ENCODE measurements around the gene UBE2E2.

Gene UBE2E2

GRCh38 chr3:23202921-23203707 is at the start of gene UBE2E2 (continued):
- TF ChIP-seq ZNF529 (tag by site-specific recombination; IDR thresholded peaks at IDR 0.05; ENCODE audit: insufficient replicate concordance), result no peak
- no peak for TF ChIP-seq ZNF146 (tag by site-specific recombination; IDR thresholded peaks at IDR 0.05)
- no peak for TF ChIP-seq ZNF174 (tag by site-specific recombination; IDR thresholded peaks at IDR 0.05)
- TF ChIP-seq ZNF416 (tag by site-specific recombination; IDR thresholded peaks at IDR 0.05), result no peak
- TF ChIP-seq YY2 (tag by site-specific recombination; IDR thresholded peaks at IDR 0.05), result no peak
- no peak for TF ChIP-seq SP7 (tag by site-specific recombination; IDR thresholded peaks at IDR 0.05)
- 0 out of 2 replicates have a peak, but pooled peaks have one; percentile 28 for TF ChIP-seq ZNF692 (tag by site-specific recombination; IDR thresholded peaks at IDR 0.05)
- TF ChIP-seq ZNF350 (tag by site-specific recombination; IDR thresholded peaks at IDR 0.05), result no peak
- TF ChIP-seq ZNF18 (tag by site-specific recombination; IDR thresholded peaks at IDR 0.05), result no peak
- no peak for TF ChIP-seq SALL2 (tag by site-specific recombination; IDR thresholded peaks at IDR 0.05; ENCODE audit: borderline replicate concordance)
- TF ChIP-seq ZNF521 (tag by site-specific recombination; IDR thresholded peaks at IDR 0.05), result no peak
- no peak for TF ChIP-seq HOXC10 (CRISPR knock-in tag; IDR thresholded peaks at IDR 0.05)
- TF ChIP-seq ZFP69B (tag by site-specific recombination; IDR thresholded peaks at IDR 0.05), result no peak
- TF ChIP-seq ZNF585B (tag by site-specific recombination; IDR thresholded peaks at IDR 0.05), result no peak
- 0 out of 2 replicates have a peak, but pooled peaks have one; percentile 17 for TF ChIP-seq ZBTB1 (tag by site-specific recombination; IDR thresholded peaks at IDR 0.05)
- TF ChIP-seq ZNF132 (tag by site-specific recombination; IDR thresholded peaks at IDR 0.05; ENCODE audit: borderline replicate concordance), result no peak
- no peak for TF ChIP-seq PRDM1 (tag by site-specific recombination; IDR thresholded peaks at IDR 0.05)
- no peak for TF ChIP-seq ZNF138 (tag by site-specific recombination; IDR thresholded peaks at IDR 0.05; ENCODE audit: borderline replicate concordance)
- no peak for TF ChIP-seq KLF7 (tag by site-specific recombination; IDR thresholded peaks at IDR 0.05; ENCODE audit: borderline replicate concordance)
- TF ChIP-seq ZNF404 (tag by site-specific recombination; IDR thresholded peaks at IDR 0.05), result no peak
- TF ChIP-seq ZXDB (tag by site-specific recombination; IDR thresholded peaks at IDR 0.05), result 0 out of 2 replicates have a peak, but pooled peaks have one; percentile 40
- no peak for TF ChIP-seq ZNF433 (tag by site-specific recombination; IDR thresholded peaks at IDR 0.05; ENCODE audit: low read depth)
- no peak for TF ChIP-seq ZNF26 (tag by site-specific recombination; IDR thresholded peaks at IDR 0.05)
- TF ChIP-seq ZNF629 (tag by site-specific recombination; IDR thresholded peaks at IDR 0.05), result peak; percentile 48; the same call in 1 of the 2 replicates
- TF ChIP-seq GFI1B (tag by site-specific recombination; IDR thresholded peaks at IDR 0.05), result no peak
- no peak for TF ChIP-seq ZNF624 (tag by site-specific recombination; IDR thresholded peaks at IDR 0.05)
- TF ChIP-seq ZNF37A (tag by site-specific recombination; IDR thresholded peaks at IDR 0.05), result no peak
- TF ChIP-seq ZNF76 (tag by site-specific recombination; IDR thresholded peaks at IDR 0.05; ENCODE audit: borderline replicate concordance, low read depth), result peak; percentile 61
- no peak for TF ChIP-seq ZNF677 (tag by site-specific recombination; IDR thresholded peaks at IDR 0.05)
- no peak for TF ChIP-seq MEIS1 (CRISPR knock-in tag; IDR thresholded peaks at IDR 0.05; ENCODE audit: borderline replicate concordance)
- TF ChIP-seq ZNF48 (tag by site-specific recombination; IDR thresholded peaks at IDR 0.05), result no peak
- no peak for TF ChIP-seq ZNF23 (tag by site-specific recombination; IDR thresholded peaks at IDR 0.05; ENCODE audit: borderline replicate concordance)
- peak; percentile 78 for TF ChIP-seq ZBTB8A (tag by site-specific recombination; IDR thresholded peaks at IDR 0.05)
- no peak for TF ChIP-seq ZNF292 (tag by site-specific recombination; IDR thresholded peaks at IDR 0.05; ENCODE audit: borderline replicate concordance, low read depth)
- TF ChIP-seq ZIC2 (tag by site-specific recombination; IDR thresholded peaks at IDR 0.05), result no peak
- no peak for TF ChIP-seq ZNF157 (tag by site-specific recombination; IDR thresholded peaks at IDR 0.05)
- TF ChIP-seq ZNF169 (tag by site-specific recombination; IDR thresholded peaks at IDR 0.05), result no peak
- TF ChIP-seq ZFP3 (tag by site-specific recombination; IDR thresholded peaks at IDR 0.05; ENCODE audit: low read depth), result no peak
- no peak for TF ChIP-seq ZNF16 (tag by site-specific recombination; IDR thresholded peaks at IDR 0.05; ENCODE audit: low read depth)

All from HEK293 (cell line).